GM12878 (cell line): ENCODE measurements around the gene KIRREL1.

Source experiments
- EZH2 ChIP-seq: IDR thresholded peaks from 2 replicates; pipeline ENCODE4 v1.6.1; 2012; ENCODE audit warnings: low read depth, mild to moderate bottlenecking, control low read depth, inconsistent platforms, low read length, borderline replicate concordance; ENCODE audit not compliant: control insufficient read depth
- MEF2A ChIP-seq: IDR thresholded peaks from 2 replicates; pipeline ENCODE4 v1.6.1; 2011; ENCODE audit warnings: low read depth, mild to moderate bottlenecking, low read length, moderate library complexity; ENCODE audit not compliant: insufficient read depth
- MTA2 ChIP-seq: fragments of 450-650 bp; IDR thresholded peaks from 2 replicates; pipeline ENCODE4 v1.6.1; 2016; ENCODE audit warnings: low read depth, mild to moderate bottlenecking, moderate library complexity
- MYC ChIP-seq: IDR thresholded peaks from 2 replicates; pipeline ENCODE4 v1.6.1; 2011; ENCODE audit warnings: mild to moderate bottlenecking, low read length, moderate library complexity, inconsistent platforms; ENCODE audit not compliant: insufficient read depth, insufficient replicate concordance, insufficient read length, severe bottlenecking
- POLR2A ChIP-seq: IDR thresholded peaks from 2 replicates; pipeline ENCODE4 v1.6.1; 2011; ENCODE audit warnings: low read depth, mild to moderate bottlenecking, low read length
- POLR2AphosphoS5 ChIP-seq: IDR thresholded peaks from 2 replicates; pipeline ENCODE4 v1.6.1; 2011; ENCODE audit warnings: mild to moderate bottlenecking, low read length, inconsistent platforms
- RCOR1 ChIP-seq: conservative IDR thresholded peaks from 2 replicates; pipeline ENCODE4 v1.6.1; 2012; ENCODE audit warnings: low read depth, low read length, improper control_type of control experiment
- USF2 ChIP-seq: IDR thresholded peaks from 2 replicates; pipeline ENCODE4 v1.6.1; 2011; ENCODE audit warnings: low read depth, low read length, improper control_type of control experiment, borderline replicate concordance
- TF ChIP-seq, protein P1 (sequence below), 3 experiments: IDR thresholded peaks in 2 of 3; conservative IDR thresholded peaks in 1 of 3; 2 replicates each; pipeline ENCODE4 v1.5.1; 2011; ENCODE audit warnings: low read depth in 3 of 3, low read length in 3 of 3, mild to moderate bottlenecking in 3 of 3, control low read depth in 2 of 3, moderate library complexity in 2 of 3, inconsistent platforms in 1 of 3, mixed read lengths in 1 of 3; ENCODE audit not compliant: control insufficient read depth in 2 of 3, insufficient read depth in 1 of 3; ENCODE audit errors: extremely low read depth in 1 of 3

DNA sequence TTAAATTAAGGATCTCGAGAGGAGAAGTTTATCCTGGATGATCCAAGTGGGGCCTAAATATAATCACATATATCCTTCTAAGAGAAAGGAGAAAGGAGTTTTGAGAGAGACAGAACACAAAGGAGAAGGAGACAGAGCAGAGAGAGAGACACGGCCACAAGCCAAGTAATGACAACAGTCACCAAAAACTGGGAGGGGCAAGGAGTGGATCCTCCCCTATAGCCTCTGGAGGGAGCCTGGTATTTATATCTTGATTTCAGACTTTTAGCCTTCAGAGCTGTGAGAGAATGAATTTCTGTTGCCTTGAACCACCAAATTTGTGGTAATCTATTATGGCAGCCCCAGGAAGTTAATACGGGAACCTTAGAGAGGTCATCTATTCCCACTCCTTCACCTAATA, 137.8 kb downstream of the KIRREL1 start:
- TF ChIP-seq RCOR1 (no peak), EZH2 (no peak), USF2 (no peak), MEF2A (no peak), POLR2AphosphoS5 (no peak), MYC (no peak), MTA2 (no peak), POLR2A (no peak)
- TF ChIP-seq, protein P1, sequence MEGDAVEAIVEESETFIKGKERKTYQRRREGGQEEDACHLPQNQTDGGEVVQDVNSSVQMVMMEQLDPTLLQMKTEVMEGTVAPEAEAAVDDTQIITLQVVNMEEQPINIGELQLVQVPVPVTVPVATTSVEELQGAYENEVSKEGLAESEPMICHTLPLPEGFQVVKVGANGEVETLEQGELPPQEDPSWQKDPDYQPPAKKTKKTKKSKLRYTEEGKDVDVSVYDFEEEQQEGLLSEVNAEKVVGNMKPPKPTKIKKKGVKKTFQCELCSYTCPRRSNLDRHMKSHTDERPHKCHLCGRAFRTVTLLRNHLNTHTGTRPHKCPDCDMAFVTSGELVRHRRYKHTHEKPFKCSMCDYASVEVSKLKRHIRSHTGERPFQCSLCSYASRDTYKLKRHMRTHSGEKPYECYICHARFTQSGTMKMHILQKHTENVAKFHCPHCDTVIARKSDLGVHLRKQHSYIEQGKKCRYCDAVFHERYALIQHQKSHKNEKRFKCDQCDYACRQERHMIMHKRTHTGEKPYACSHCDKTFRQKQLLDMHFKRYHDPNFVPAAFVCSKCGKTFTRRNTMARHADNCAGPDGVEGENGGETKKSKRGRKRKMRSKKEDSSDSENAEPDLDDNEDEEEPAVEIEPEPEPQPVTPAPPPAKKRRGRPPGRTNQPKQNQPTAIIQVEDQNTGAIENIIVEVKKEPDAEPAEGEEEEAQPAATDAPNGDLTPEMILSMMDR (IDR thresholded peaks at IDR 0.05 in 2 of 3, conservative IDR thresholded peaks at IDR 0.05 in 1 of 3; ENCODE audit: control insufficient read depth in 2 of 3, extremely low read depth in 1 of 3, insufficient read depth in 1 of 3, low read depth in 3 of 3, low read length in 3 of 3) = no peak
